Choroid plexus epithelial cell (primary cell): Measurements from ENCODE around the gene GRB10.
A peak's percentile ranks its signal among the peaks of the same experiment; 100 is the strongest.

ENCODE experiments used
- DNase-seq: peaks from one replicate; pipeline ENCODE4 v3.0.0-alpha.2; 2010; ENCODE audit warnings: low read depth
- H3K4me3 ChIP-seq: 2 replicates; pipeline ENCODE4 v1.5.1; 2011; ENCODE audit warnings: low read depth, mild to moderate bottlenecking, control low read depth, low read length, moderate library complexity
- TF ChIP-seq, protein P1 (sequence below): conservative IDR thresholded peaks from 2 replicates; pipeline ENCODE4 v1.5.1; 2011; ENCODE audit warnings: low read depth, mild to moderate bottlenecking, control low read depth, inconsistent platforms, low read length, moderate library complexity

Gene GRB10

DNA sequence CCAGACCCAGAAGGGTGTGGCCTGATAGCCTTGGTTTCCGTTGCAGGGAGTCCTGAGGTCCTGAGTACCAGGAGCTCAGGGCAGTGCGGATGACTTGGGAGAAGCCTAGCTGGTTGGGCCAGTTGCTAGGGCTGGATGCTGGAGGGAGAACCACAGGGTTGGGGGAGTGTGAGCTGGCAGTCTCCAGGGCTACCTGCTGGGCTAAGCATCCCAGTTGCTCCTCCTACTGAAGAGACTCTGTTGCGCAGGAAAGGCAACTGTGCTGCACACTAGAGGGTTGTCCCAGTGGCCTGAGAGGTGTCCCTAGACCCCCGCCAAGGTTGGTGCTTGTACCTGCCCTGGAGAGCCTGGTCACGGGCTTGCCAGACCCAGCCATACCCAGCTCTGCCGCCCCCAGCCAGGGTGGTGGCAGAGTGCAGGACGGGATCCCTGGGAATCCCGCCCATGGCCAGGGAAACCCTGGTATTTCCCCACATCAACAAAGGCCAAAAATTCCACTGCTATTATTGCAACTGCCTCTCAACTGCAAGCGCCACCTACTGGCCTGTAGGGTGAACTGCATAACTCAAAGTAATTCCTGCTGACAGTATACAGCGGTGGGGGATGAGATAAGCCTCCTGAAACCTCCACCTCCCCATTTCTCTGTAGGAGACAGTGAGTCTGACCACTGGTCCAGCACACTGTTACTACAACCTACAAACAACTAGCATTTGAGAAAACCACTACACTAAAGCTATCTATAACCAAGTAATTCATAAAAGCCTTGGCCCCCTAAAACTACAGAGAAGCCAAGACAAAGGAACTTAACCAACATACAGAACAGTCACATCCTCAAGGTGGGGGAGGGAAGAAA lies 149.9 kb downstream of the GRB10 start:
- no peak overlapping the region for H3K4me3 ChIP-seq
- peak; percentile 75 for DNase-seq
- TF ChIP-seq, protein P1, sequence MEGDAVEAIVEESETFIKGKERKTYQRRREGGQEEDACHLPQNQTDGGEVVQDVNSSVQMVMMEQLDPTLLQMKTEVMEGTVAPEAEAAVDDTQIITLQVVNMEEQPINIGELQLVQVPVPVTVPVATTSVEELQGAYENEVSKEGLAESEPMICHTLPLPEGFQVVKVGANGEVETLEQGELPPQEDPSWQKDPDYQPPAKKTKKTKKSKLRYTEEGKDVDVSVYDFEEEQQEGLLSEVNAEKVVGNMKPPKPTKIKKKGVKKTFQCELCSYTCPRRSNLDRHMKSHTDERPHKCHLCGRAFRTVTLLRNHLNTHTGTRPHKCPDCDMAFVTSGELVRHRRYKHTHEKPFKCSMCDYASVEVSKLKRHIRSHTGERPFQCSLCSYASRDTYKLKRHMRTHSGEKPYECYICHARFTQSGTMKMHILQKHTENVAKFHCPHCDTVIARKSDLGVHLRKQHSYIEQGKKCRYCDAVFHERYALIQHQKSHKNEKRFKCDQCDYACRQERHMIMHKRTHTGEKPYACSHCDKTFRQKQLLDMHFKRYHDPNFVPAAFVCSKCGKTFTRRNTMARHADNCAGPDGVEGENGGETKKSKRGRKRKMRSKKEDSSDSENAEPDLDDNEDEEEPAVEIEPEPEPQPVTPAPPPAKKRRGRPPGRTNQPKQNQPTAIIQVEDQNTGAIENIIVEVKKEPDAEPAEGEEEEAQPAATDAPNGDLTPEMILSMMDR = peak; percentile 96

GRCh38 chr7:50631639-50632038 lies 151.1 kb downstream of the GRB10 start:
- TF ChIP-seq, protein P1 = no peak
- no peak overlapping the region for H3K4me3 ChIP-seq
- no peak for DNase-seq

- H3K4me3 ChIP-seq = no peak overlapping the region
- no peak for DNase-seq
- TF ChIP-seq, protein P1 = no peak
Measured at GRCh38 chr7:50631100-50631499, 151.6 kb downstream of the GRB10 start.

DNA sequence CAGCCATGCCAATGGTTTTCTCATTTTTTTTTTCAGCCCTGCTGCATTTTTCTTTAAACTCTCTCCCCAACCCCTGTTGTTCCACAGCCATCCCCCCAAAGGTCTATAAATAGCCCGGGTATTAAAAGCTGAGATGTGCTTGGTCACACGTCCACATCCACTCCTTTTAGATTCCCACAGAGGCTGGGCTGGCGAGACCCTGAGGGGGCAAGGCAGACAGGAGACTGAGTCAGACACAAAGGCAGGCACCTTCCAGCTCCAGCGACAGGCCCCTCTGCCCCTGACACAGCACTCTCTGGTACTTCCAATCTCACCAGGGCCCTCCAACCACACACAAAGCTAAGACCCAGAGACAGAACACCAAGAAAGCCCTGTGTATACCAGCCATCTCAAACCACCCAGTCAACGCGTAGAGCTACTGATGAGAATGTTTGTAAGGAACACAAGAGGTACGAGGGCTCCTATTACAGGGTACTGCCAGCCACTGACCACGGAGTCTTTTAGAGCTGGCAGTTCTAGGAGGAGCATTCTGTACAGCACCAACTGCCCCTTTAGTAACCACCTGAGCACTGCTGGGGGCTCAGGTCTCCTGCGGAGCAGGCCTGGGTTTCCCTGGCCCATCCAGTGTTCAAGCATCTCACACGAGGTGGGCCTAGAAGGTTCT lies 153.3 kb downstream of the GRB10 start:
- TF ChIP-seq, protein P1 = no peak

DNA sequence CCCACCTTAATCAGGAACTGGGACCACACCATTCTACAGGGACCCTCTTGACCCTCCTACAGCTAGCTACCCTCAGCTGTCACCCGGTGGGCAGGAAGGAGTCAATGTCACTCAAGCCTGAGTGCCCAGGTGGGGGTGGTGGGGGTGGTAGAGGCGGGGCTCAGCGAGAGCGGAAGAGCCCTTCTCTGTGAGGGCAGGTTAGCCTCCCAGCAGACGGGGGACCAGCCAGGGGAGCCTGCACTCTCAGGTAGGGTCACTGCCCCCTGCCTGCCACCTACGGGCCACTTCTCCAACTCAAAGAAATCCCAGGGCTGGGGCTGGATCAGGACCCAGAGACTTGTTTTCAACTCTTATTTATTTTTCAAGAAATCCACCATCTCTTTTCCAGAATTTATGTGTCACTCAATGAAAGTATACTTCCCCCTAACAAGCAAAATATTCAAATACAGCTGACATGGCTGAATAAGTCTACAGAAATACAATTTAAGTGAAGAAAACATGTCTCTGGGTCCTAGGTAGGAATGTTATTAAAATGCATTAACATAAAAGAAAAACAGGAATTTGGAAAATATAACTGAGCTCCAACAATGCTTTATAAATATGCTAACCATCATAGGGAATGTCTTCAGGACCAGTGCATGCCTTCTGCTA lies 154.1 kb downstream of the GRB10 start:
- no peak overlapping the region for H3K4me3 ChIP-seq
- TF ChIP-seq, protein P1 = no peak
- DNase-seq = no peak

More for the DNA sequence above, 153.3 kb downstream of the GRB10 start:
- no peak for DNase-seq
- no peak overlapping the region for H3K4me3 ChIP-seq

DNA sequence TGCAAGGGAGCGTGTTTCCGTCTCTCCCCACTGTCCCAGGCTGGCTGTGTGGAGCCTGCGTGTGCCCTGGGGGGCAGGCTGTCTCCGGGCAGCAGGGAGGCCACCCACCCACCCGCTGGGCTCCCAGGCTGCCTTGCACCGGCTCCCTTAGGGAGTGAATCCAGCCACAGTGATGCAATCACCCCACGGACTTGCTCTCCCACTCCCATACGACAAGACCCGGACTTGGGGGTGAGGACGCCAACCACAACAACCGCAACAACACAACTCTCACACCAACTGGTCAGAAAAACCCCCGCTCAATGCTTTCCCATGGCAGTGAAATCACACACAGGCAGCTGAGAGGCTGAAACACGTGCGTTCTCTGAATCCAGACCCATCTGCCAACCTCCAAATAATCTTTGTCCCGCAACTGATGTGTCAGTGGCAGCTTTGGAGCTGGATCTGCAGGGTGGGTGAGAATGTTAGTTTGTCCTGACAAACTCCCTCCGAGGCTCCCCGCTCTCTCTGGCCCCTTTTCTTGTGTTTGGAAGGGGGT lies 154.8 kb downstream of the GRB10 start:
- H3K4me3 ChIP-seq = no peak overlapping the region
- DNase-seq = no peak
- TF ChIP-seq, protein P1 = no peak
